ENCODE results near the gene PTPRN2. TPM values are rescaled to one million over a fixed set of nuclear protein-coding genes. Genes with fewer than 3 reads are reported as not detected.
"Not testable (repeated sequence)": the region's sequence is repeated elsewhere in the genome, so short reads cannot be mapped to it uniquely, and the experiment has no call there.

PTPRN2 gene
- total and polyA plus RNA-seq, 2 donors = 1.7 to 1.9 TPM

- Histone ChIP-seq H3K4me3 (ENCODE audit: low read length in 2 of 2) (no peak overlapping the region), H3K4me1 (ENCODE audit: control insufficient read depth in 2 of 2, insufficient read depth in 2 of 2, low read length in 2 of 2) (peaks cover 0 to 5% of the 10 kb centered on the region in 2 donors), H3K9me3 (ENCODE audit: control insufficient read depth in 2 of 2, insufficient read depth in 1 of 2, low read length in 1 of 2) (no peaks in the 10 kb centered on the region), H3K27ac (ENCODE audit: low read depth in 1 of 2, low read length in 1 of 2) (no peak overlapping the region), H3K27me3 (ENCODE audit: control insufficient read depth in 2 of 2, insufficient read depth in 1 of 2, low read length in 1 of 2) (peaks cover 0 to 4% of the 10 kb centered on the region in 2 donors), H3K36me3 (ENCODE audit: control insufficient read depth in 2 of 2, insufficient read depth in 2 of 2, low read length in 1 of 2) (no peaks in the 10 kb centered on the region)
- no peak for DNase-seq (ENCODE audit: low read depth in 6 of 9, low spot score in 9 of 9)
- WGBS = 97% methylated on average over 20 of the region's 20 CpGs
Measured at GRCh38 chr7:157850481-157851444, 736.9 kb downstream of the PTPRN2 start.

GRCh38 chr7:157849726-157850125 is 737.9 kb downstream of the PTPRN2 start:
- WGBS = 95% methylated on average over 10 of the region's 10 CpGs
- Histone ChIP-seq H3K27me3 (ENCODE audit: control insufficient read depth in 2 of 2, insufficient read depth in 1 of 2, low read length in 1 of 2) (peaks cover 0 to 4% of the 10 kb centered on the region in 2 donors), H3K4me3 (ENCODE audit: low read length in 2 of 2) (no peak overlapping the region), H3K4me1 (ENCODE audit: control insufficient read depth in 2 of 2, insufficient read depth in 2 of 2, low read length in 2 of 2) (peaks cover 0 to 5% of the 10 kb centered on the region in 2 donors), H3K9me3 (ENCODE audit: control insufficient read depth in 2 of 2, insufficient read depth in 1 of 2, low read length in 1 of 2) (no peaks in the 10 kb centered on the region), H3K27ac (ENCODE audit: low read depth in 1 of 2, low read length in 1 of 2) (no peak overlapping the region), H3K36me3 (ENCODE audit: control insufficient read depth in 2 of 2, insufficient read depth in 2 of 2, low read length in 1 of 2) (no peaks in the 10 kb centered on the region)
- DNase-seq (ENCODE audit: low read depth in 6 of 9, low spot score in 9 of 9) = no peak

GRCh38 chr7:157849341-157849596 is 738.4 kb downstream of the PTPRN2 start:
- Histone ChIP-seq H3K4me3 (ENCODE audit: low read length in 2 of 2) (no peak overlapping the region), H3K27me3 (ENCODE audit: control insufficient read depth in 2 of 2, insufficient read depth in 1 of 2, low read length in 1 of 2) (no peaks in the 10 kb centered on the region), H3K27ac (ENCODE audit: low read depth in 1 of 2, low read length in 1 of 2) (no peak overlapping the region), H3K9me3 (ENCODE audit: control insufficient read depth in 2 of 2, insufficient read depth in 1 of 2, low read length in 1 of 2) (no peaks in the 10 kb centered on the region), H3K4me1 (ENCODE audit: control insufficient read depth in 2 of 2, insufficient read depth in 2 of 2, low read length in 2 of 2) (peaks cover 0 to 5% of the 10 kb centered on the region in 2 donors), H3K36me3 (ENCODE audit: control insufficient read depth in 2 of 2, insufficient read depth in 2 of 2, low read length in 1 of 2) (no peaks in the 10 kb centered on the region)
- 89% methylated on average over 6 of the region's 6 CpGs for WGBS
- no peak for DNase-seq (ENCODE audit: low read depth in 6 of 9, low spot score in 9 of 9)

GRCh38 chr7:157848508-157849340 is 738.9 kb downstream of the PTPRN2 start:
- H3K27me3 ChIP-seq (ENCODE audit: control insufficient read depth in 2 of 2, insufficient read depth in 1 of 2, low read length in 1 of 2) = no peaks in the 10 kb centered on the region
- DNase-seq (ENCODE audit: low read depth in 6 of 9, low spot score in 9 of 9) = no peak
- H3K9me3 ChIP-seq (ENCODE audit: control insufficient read depth in 2 of 2, insufficient read depth in 1 of 2, low read length in 1 of 2) = no peaks in the 10 kb centered on the region
- H3K36me3 ChIP-seq (ENCODE audit: control insufficient read depth in 2 of 2, insufficient read depth in 2 of 2, low read length in 1 of 2) = no peaks in the 10 kb centered on the region
- no peak overlapping the region for H3K27ac ChIP-seq (ENCODE audit: low read depth in 1 of 2, low read length in 1 of 2)
- H3K4me1 ChIP-seq (ENCODE audit: control insufficient read depth in 2 of 2, insufficient read depth in 2 of 2, low read length in 2 of 2) = peaks cover 0 to 5% of the 10 kb centered on the region in 2 donors
- 95% methylated on average over 32 of the region's 32 CpGs for WGBS
- no peak overlapping the region for H3K4me3 ChIP-seq (ENCODE audit: low read length in 2 of 2)

GRCh38 chr7:157847756-157848487 is 739.7 kb downstream of the PTPRN2 start:
- not testable (repeated sequence) for H3K27me3 ChIP-seq (ENCODE audit: control insufficient read depth in 2 of 2, insufficient read depth in 1 of 2, low read length in 1 of 2); H3K27ac ChIP-seq (ENCODE audit: low read depth in 1 of 2, low read length in 1 of 2); H3K4me3 ChIP-seq (ENCODE audit: low read length in 2 of 2); H3K9me3 ChIP-seq (ENCODE audit: control insufficient read depth in 2 of 2, insufficient read depth in 1 of 2, low read length in 1 of 2); H3K36me3 ChIP-seq (ENCODE audit: control insufficient read depth in 2 of 2, insufficient read depth in 2 of 2, low read length in 1 of 2); H3K4me1 ChIP-seq (ENCODE audit: control insufficient read depth in 2 of 2, insufficient read depth in 2 of 2, low read length in 2 of 2); DNase-seq (ENCODE audit: low read depth in 6 of 9, low spot score in 9 of 9)
- whole genome bisulfite sequencing = 92% methylated on average over 14 of the region's 14 CpGs

GRCh38 chr7:157846746-157847145 is 740.9 kb downstream of the PTPRN2 start:
- DNase-seq (ENCODE audit: low read depth in 6 of 9, low spot score in 9 of 9); H3K36me3 ChIP-seq (ENCODE audit: control insufficient read depth in 2 of 2, insufficient read depth in 2 of 2, low read length in 1 of 2); H3K9me3 ChIP-seq (ENCODE audit: control insufficient read depth in 2 of 2, insufficient read depth in 1 of 2, low read length in 1 of 2); H3K27me3 ChIP-seq (ENCODE audit: control insufficient read depth in 2 of 2, insufficient read depth in 1 of 2, low read length in 1 of 2); H3K27ac ChIP-seq (ENCODE audit: low read depth in 1 of 2, low read length in 1 of 2); H3K4me1 ChIP-seq (ENCODE audit: control insufficient read depth in 2 of 2, insufficient read depth in 2 of 2, low read length in 2 of 2); H3K4me3 ChIP-seq (ENCODE audit: low read length in 2 of 2): not testable (repeated sequence)
- 91% methylated on average over 12 of the region's 12 CpGs for WGBS

- WGBS = 82% methylated on average over 11 of the region's 11 CpGs
Measured at GRCh38 chr7:157846271-157846670, 741.4 kb downstream of the PTPRN2 start.

GRCh38 chr7:157845203-157845835 is 742.3 kb downstream of the PTPRN2 start:
- 97% methylated on average over 21 of the region's 21 CpGs for WGBS
- H3K36me3 ChIP-seq (ENCODE audit: control insufficient read depth in 2 of 2, insufficient read depth in 2 of 2, low read length in 1 of 2) = no peaks in the 10 kb centered on the region
- H3K27ac ChIP-seq (ENCODE audit: low read depth in 1 of 2, low read length in 1 of 2) = no peak overlapping the region
- no peaks in the 10 kb centered on the region for H3K27me3 ChIP-seq (ENCODE audit: control insufficient read depth in 2 of 2, insufficient read depth in 1 of 2, low read length in 1 of 2)
- H3K4me1 ChIP-seq (ENCODE audit: control insufficient read depth in 2 of 2, insufficient read depth in 2 of 2, low read length in 2 of 2) = no peaks in the 10 kb centered on the region
- DNase-seq (ENCODE audit: low read depth in 6 of 9, low spot score in 9 of 9) = no peak
- H3K9me3 ChIP-seq (ENCODE audit: control insufficient read depth in 2 of 2, insufficient read depth in 1 of 2, low read length in 1 of 2) = peaks cover 0 to 4% of the 10 kb centered on the region in 2 donors
- H3K4me3 ChIP-seq (ENCODE audit: low read length in 2 of 2) = no peak overlapping the region

More at GRCh38 chr7:157846271-157846670, 741.4 kb downstream of the PTPRN2 start:
- H3K27ac ChIP-seq (ENCODE audit: low read depth in 1 of 2, low read length in 1 of 2) = no peak overlapping the region
- no peaks in the 10 kb centered on the region for H3K36me3 ChIP-seq (ENCODE audit: control insufficient read depth in 2 of 2, insufficient read depth in 2 of 2, low read length in 1 of 2)
- no peaks in the 10 kb centered on the region for H3K27me3 ChIP-seq (ENCODE audit: control insufficient read depth in 2 of 2, insufficient read depth in 1 of 2, low read length in 1 of 2)
- H3K9me3 ChIP-seq (ENCODE audit: control insufficient read depth in 2 of 2, insufficient read depth in 1 of 2, low read length in 1 of 2) = no peaks in the 10 kb centered on the region
- DNase-seq (ENCODE audit: low read depth in 6 of 9, low spot score in 9 of 9) = no peak
- peaks cover 0 to 1% of the 10 kb centered on the region in 2 donors for H3K4me1 ChIP-seq (ENCODE audit: control insufficient read depth in 2 of 2, insufficient read depth in 2 of 2, low read length in 2 of 2)
- no peak overlapping the region for H3K4me3 ChIP-seq (ENCODE audit: low read length in 2 of 2)

Measured in thymus (tissue), 11 donors.